ENCODE results near the gene SPINK9. TPM values are rescaled to one million over a fixed set of nuclear protein-coding genes. Genes with fewer than 3 reads are reported as not detected.
A peak's percentile ranks its signal among the peaks of the same experiment; 100 is the strongest.

Gene SPINK9
- total RNA-seq, 4 donors from 2014 or later: not detected

DNA sequence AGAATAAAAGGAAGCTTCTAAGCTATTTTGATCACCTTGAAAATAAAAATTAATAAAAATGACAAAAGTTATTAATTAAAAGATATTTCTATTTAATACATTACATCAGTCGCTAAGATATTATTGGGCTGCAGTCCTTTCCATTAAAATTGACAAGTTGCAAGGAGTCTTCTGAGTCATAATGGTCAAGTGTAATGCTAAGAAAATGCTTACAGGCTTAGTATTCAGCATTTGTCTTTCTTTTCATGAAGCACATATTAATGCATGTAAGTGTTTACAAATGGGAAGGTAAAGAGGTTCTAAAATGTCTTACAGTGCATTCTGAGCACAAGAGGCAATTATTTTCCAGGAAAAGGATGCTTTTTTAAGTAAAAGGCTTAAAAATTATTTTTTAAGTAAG lies 17.3 kb downstream of the SPINK9 start:
- no peak overlapping the region for H3K27ac ChIP-seq
- no peak for DNase-seq
- no peaks in the 10 kb centered on the region for H3K36me3 ChIP-seq
- H3K4me3 ChIP-seq: no peak overlapping the region
- intact Hi-C loops (cut with DNase I; ENCODE audit: low total_unique reads): no loop called here
- H3K9me3 ChIP-seq: no peaks in the 10 kb centered on the region
- in situ Hi-C loops (cut with MboI; ENCODE audit: low pct_ligation_motif_present in 1 of 4, low pct_unique_long_range_greater_than_20kb in 1 of 4, low sequenced_read_pairs in 3 of 4): loop anchor here in 2 of 4 donors (25.0 kb wide), 1 partner anchor 165 kb away; no protein-coding TSS in a partner anchor
- no peaks in the 10 kb centered on the region for H3K4me1 ChIP-seq
- no peak for TF ChIP-seq POLR2AphosphoS5 (IDR thresholded peaks at IDR 0.05)
- TF ChIP-seq POLR2A (IDR thresholded peaks at IDR 0.05): no peak
- no peak for TF ChIP-seq CTCF (IDR thresholded peaks at IDR 0.05)
- no peak for TF ChIP-seq EP300 (IDR thresholded peaks at IDR 0.05; ENCODE audit: low read depth)
- no peaks in the 10 kb centered on the region for H3K27me3 ChIP-seq
- WGBS, 2 donors (ENCODE audit: low coverage in 1 of 2): 82 to 96% methylated on average over 1 of the region's 1 CpG

- TF ChIP-seq EP300 (IDR thresholded peaks at IDR 0.05; ENCODE audit: low read depth) (no peak), CTCF (IDR thresholded peaks at IDR 0.05) (peak in 1 of 5 experiments; percentile 9)
- Histone ChIP-seq H3K27ac (no peak overlapping the region), H3K4me3 (no peak overlapping the region), H3K36me3 (no peaks in the 10 kb centered on the region), H3K27me3 (no peaks in the 10 kb centered on the region), H3K4me1 (no peaks in the 10 kb centered on the region), H3K9me3 (no peaks in the 10 kb centered on the region)
- in situ Hi-C loops (cut with MboI; ENCODE audit: low pct_ligation_motif_present in 1 of 4, low pct_unique_long_range_greater_than_20kb in 1 of 4, low sequenced_read_pairs in 3 of 4) (loop anchor here in 2 of 4 donors (25.0 kb wide), 1 partner anchor 166 kb away; no protein-coding TSS in a partner anchor), intact Hi-C loops (cut with DNase I; ENCODE audit: low total_unique reads) (no loop called here)
- 85 to 94% methylated on average over 2 of the region's 2 CpGs for WGBS, 2 donors (ENCODE audit: low coverage in 1 of 2)
- DNase-seq: no peak
Observed at GRCh38 chr5:148353634-148354033, 18.3 kb downstream of the SPINK9 start.

DNA sequence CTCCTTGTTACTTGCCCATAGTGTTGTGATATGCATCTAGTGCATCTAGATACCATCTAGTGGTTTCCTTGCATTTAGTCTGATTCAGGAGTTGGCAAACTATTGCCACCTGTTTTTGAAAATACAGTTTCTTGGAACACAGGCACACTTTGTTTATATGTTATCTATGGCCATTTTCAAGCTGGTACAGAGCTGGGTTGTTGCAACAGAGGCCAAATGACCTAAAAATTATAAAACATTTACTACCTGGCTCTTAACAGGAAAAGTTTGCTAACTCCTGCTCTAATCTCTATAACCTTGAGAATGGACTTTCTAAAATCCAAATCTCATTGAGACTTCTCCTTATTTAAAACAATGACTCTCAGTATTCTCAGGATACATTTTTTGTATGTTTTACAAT lies 29.0 kb downstream of the SPINK9 start:
- Histone ChIP-seq H3K4me3 (no peak overlapping the region), H3K27me3 (no peaks in the 10 kb centered on the region), H3K9me3 (peaks cover 4 to 5% of the 10 kb centered on the region in 2 donors), H3K36me3 (no peaks in the 10 kb centered on the region), H3K4me1 (no peaks in the 10 kb centered on the region), H3K27ac (no peak overlapping the region)
- no peak for DNase-seq
- in situ Hi-C loops (cut with MboI; ENCODE audit: low pct_ligation_motif_present in 1 of 4, low pct_unique_long_range_greater_than_20kb in 1 of 4, low sequenced_read_pairs in 3 of 4): loop anchor here in 2 of 4 donors (25.0 kb wide), 1 partner anchor 177 kb away; no protein-coding TSS in a partner anchor
- intact Hi-C loops (cut with DNase I; ENCODE audit: low total_unique reads): no loop called here
- no peak for TF ChIP-seq EP300 (IDR thresholded peaks at IDR 0.05; ENCODE audit: low read depth)
- no peak for TF ChIP-seq POLR2AphosphoS5 (IDR thresholded peaks at IDR 0.05)
- no peak for TF ChIP-seq CTCF (IDR thresholded peaks at IDR 0.05)
- no peak for TF ChIP-seq POLR2A (IDR thresholded peaks at IDR 0.05)

GRCh38 chr5:148368299-148368698 lies 32.9 kb downstream of the SPINK9 start:
- in situ Hi-C loops (cut with MboI; ENCODE audit: low pct_ligation_motif_present in 1 of 4, low pct_unique_long_range_greater_than_20kb in 1 of 4, low sequenced_read_pairs in 3 of 4) (loop anchor here in 2 of 4 donors (25.0 kb wide), 1 partner anchor 181 kb away; no protein-coding TSS in a partner anchor), intact Hi-C loops (cut with DNase I; ENCODE audit: low total_unique reads) (no loop called here)
- TF ChIP-seq POLR2AphosphoS5 (IDR thresholded peaks at IDR 0.05) (no peak), POLR2A (IDR thresholded peaks at IDR 0.05) (no peak), EP300 (IDR thresholded peaks at IDR 0.05; ENCODE audit: low read depth) (no peak)
- Histone ChIP-seq H3K4me3 (no peak overlapping the region), H3K4me1 (peaks cover 0 to 9% (median 4%) of the 10 kb centered on the region in 4 donors), H3K36me3 (no peaks in the 10 kb centered on the region), H3K9me3 (peaks cover 4 to 5% of the 10 kb centered on the region in 2 donors), H3K27ac (no peak overlapping the region), H3K27me3 (no peaks in the 10 kb centered on the region)
- no peak for DNase-seq

Data from transverse colon (tissue), 4 donors.